HepG2 (cell line): Measurements from ENCODE around the gene SULT2B1. TPM values are rescaled to one million over a fixed set of nuclear protein-coding genes. Genes with fewer than 3 reads are reported as not detected.

ENCODE experiments used
- CHCHD3 ChIP-seq: sonication (generic); formaldehyde crosslinking; IDR thresholded peaks from 2 replicates; pipeline ENCODE4 v1.8.0; 2022; ENCODE audit warnings: mild to moderate bottlenecking, missing genetic modification reagents, moderate library complexity
- HES4 ChIP-seq: sonication (generic); formaldehyde crosslinking; IDR thresholded peaks from 2 replicates; pipeline ENCODE4 v1.9.0; 2021; ENCODE audit warnings: mild to moderate bottlenecking, missing genetic modification reagents, borderline replicate concordance
- MBD4 ChIP-seq: IDR thresholded peaks from 2 replicates; pipeline ENCODE4 v1.6.1; 2012; ENCODE audit warnings: low read length, inconsistent platforms, borderline replicate concordance
- MLLT10 ChIP-seq: sonication (generic); formaldehyde crosslinking; IDR thresholded peaks from 2 replicates; pipeline ENCODE4 v1.4.0; 2020; ENCODE audit warnings: missing genetic modification reagents
- NFE2L1 ChIP-seq: sonication (generic); formaldehyde crosslinking; IDR thresholded peaks from 2 replicates; pipeline ENCODE4 v1.4.0; 2020; ENCODE audit warnings: missing genetic modification reagents, mild to moderate bottlenecking, borderline replicate concordance
- PRDM4 ChIP-seq: sonication (generic); formaldehyde crosslinking; IDR thresholded peaks from 2 replicates; pipeline ENCODE4 v1.9.0; 2021; ENCODE audit warnings: missing genetic modification reagents, borderline replicate concordance
- SAFB2 ChIP-seq: sonication (generic); formaldehyde crosslinking; IDR thresholded peaks from 2 replicates; pipeline ENCODE4 v1.5.1; 2020; ENCODE audit warnings: missing genetic modification reagents, low read depth, mild to moderate bottlenecking, borderline replicate concordance
- UBTF ChIP-seq: sonication (generic); formaldehyde crosslinking; IDR thresholded peaks from 2 replicates; pipeline ENCODE4 v1.4.0; 2020; ENCODE audit warnings: mild to moderate bottlenecking, missing genetic modification reagents
- ZBTB46 ChIP-seq: sonication (generic); formaldehyde crosslinking; IDR thresholded peaks from 2 replicates; pipeline ENCODE4 v1.4.0; 2020; ENCODE audit warnings: mild to moderate bottlenecking, missing genetic modification reagents, borderline replicate concordance
- ZFP41 ChIP-seq: sonication (generic); formaldehyde crosslinking; IDR thresholded peaks from 2 replicates; pipeline ENCODE4 v1.4.0; 2020; ENCODE audit warnings: mild to moderate bottlenecking, missing genetic modification reagents, borderline replicate concordance
- ZKSCAN8 ChIP-seq: IDR thresholded peaks from 2 replicates; pipeline ENCODE4 v1.6.1; 2016; ENCODE audit warnings: borderline replicate concordance, missing genetic modification reagents, missing compliant biosample characterization
- ZMAT5 ChIP-seq: sonication (generic); formaldehyde crosslinking; IDR thresholded peaks from 2 replicates; pipeline ENCODE4 v1.5.0; 2020; ENCODE audit warnings: mild to moderate bottlenecking, low read depth, missing genetic modification reagents, borderline replicate concordance
- ZNF33A ChIP-seq: sonication (generic); formaldehyde crosslinking; IDR thresholded peaks from 2 replicates; pipeline ENCODE4 v1.5.1; 2020; ENCODE audit warnings: missing genetic modification reagents, mild to moderate bottlenecking, moderate library complexity, borderline replicate concordance
- ZSCAN31 ChIP-seq: sonication (generic); formaldehyde crosslinking; IDR thresholded peaks from 2 replicates; pipeline ENCODE4 v1.5.0; 2020; ENCODE audit warnings: low read depth, mild to moderate bottlenecking, missing genetic modification reagents
- polyA plus RNA-seq, 8 experiments: library from polyadenylated mRNA; depleted of rRNA in 3 of 8; stranded (reverse) in 7 of 8; unstranded in 1 of 8; fragments of >200 nt; fragmentation: Illumina TruSeq in 4 of 8; extraction: Trizol in 4 of 8; gene quantifications; 2 replicates each; pipeline versions ENCODE4 v1.2.1 to v1.2.3, GENCODE V29; 2011 to 2016; ENCODE audit warnings: low read depth in 4 of 8, missing spikeins in 1 of 8, mixed read lengths in 1 of 8; ENCODE audit not compliant: insufficient read depth in 1 of 8
- total RNA-seq, 5 experiments: library from RNA; depleted of rRNA; stranded (reverse); fragments of >200 nt; fragmentation: Illumina TruSeq; extraction: Trizol; gene quantifications; 2 replicates each; pipeline ENCODE4 v1.2.3, GENCODE V29; 2016; ENCODE audit warnings: low read depth in 1 of 5
- TF ChIP-seq, protein P1 (sequence below): sonication (generic); formaldehyde crosslinking; IDR thresholded peaks from 2 replicates; pipeline ENCODE4 v1.4.0; 2020; ENCODE audit warnings: missing genetic modification reagents, borderline replicate concordance

SULT2B1 gene
- total and polyA plus RNA-seq, 2 of the 13 experiments (the other 11 are each of a cell fraction or from before 2014, with no cell fraction given), result 0.13 TPM; not detected in 1

- TF ChIP-seq UBTF (CRISPR knock-in tag) (peak; percentile 27; the same call in 1 of the 2 replicates), CHCHD3 (CRISPR knock-in tag) (no peak), NFE2L1 (no peak), ZBTB46 (CRISPR knock-in tag) (no peak), SAFB2 (CRISPR knock-in tag) (no peak), HES4 (CRISPR knock-in tag) (no peak), MBD4 (no peak), ZNF33A (CRISPR knock-in tag) (no peak), PRDM4 (CRISPR knock-in tag) (no peak), ZMAT5 (CRISPR knock-in tag) (no peak), MLLT10 (CRISPR knock-in tag) (no peak), ZFP41 (no peak), ZSCAN31 (CRISPR knock-in tag) (no peak), ZKSCAN8 (no peak)
- TF ChIP-seq, protein P1, sequence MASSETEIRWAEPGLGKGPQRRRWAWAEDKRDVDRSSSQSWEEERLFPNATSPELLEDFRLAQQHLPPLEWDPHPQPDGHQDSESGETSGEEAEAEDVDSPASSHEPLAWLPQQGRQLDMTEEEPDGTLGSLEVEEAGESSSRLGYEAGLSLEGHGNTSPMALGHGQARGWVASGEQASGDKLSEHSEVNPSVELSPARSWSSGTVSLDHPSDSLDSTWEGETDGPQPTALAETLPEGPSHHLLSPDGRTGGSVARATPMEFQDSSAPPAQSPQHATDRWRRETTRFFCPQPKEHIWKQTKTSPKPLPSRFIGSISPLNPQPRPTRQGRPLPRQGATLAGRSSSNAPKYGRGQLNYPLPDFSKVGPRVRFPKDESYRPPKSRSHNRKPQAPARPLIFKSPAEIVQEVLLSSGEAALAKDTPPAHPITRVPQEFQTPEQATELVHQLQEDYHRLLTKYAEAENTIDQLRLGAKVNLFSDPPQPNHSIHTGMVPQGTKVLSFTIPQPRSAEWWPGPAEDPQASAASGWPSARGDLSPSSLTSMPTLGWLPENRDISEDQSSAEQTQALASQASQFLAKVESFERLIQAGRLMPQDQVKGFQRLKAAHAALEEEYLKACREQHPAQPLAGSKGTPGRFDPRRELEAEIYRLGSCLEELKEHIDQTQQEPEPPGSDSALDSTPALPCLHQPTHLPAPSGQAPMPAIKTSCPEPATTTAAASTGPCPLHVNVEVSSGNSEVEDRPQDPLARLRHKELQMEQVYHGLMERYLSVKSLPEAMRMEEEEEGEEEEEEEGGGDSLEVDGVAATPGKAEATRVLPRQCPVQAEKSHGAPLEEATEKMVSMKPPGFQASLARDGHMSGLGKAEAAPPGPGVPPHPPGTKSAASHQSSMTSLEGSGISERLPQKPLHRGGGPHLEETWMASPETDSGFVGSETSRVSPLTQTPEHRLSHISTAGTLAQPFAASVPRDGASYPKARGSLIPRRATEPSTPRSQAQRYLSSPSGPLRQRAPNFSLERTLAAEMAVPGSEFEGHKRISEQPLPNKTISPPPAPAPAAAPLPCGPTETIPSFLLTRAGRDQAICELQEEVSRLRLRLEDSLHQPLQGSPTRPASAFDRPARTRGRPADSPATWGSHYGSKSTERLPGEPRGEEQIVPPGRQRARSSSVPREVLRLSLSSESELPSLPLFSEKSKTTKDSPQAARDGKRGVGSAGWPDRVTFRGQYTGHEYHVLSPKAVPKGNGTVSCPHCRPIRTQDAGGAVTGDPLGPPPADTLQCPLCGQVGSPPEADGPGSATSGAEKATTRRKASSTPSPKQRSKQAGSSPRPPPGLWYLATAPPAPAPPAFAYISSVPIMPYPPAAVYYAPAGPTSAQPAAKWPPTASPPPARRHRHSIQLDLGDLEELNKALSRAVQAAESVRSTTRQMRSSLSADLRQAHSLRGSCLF (CRISPR knock-in tag), result no peak
These were observed 65.4 kb downstream of the SULT2B1 start (continued) for GRCh38 chr19:48617146-48617937.
